HepG2 (cell line): ENCODE data around the gene HPCAL4. TPM values are rescaled to one million over a fixed set of nuclear protein-coding genes. Genes with fewer than 3 reads are reported as not detected.

Experiments
- BHLHE40 ChIP-seq: IDR thresholded peaks from 2 replicates; pipeline ENCODE4 v1.6.1; 2011; ENCODE audit warnings: low read length, improper control_type of control experiment
- CENPT ChIP-seq: sonication (generic); formaldehyde crosslinking; IDR thresholded peaks from 2 replicates; pipeline ENCODE4 v1.8.0; 2022; ENCODE audit warnings: low read depth, mild to moderate bottlenecking, moderate library complexity, missing genetic modification reagents
- CSRNP2 ChIP-seq: sonication (generic); formaldehyde crosslinking; conservative IDR thresholded peaks from 2 replicates; pipeline ENCODE4 v1.8.0; 2022; ENCODE audit warnings: low read depth, missing genetic modification reagents
- ELK4 ChIP-seq: sonication (generic); formaldehyde crosslinking; IDR thresholded peaks from 2 replicates; pipeline ENCODE4 v1.9.0; 2021; ENCODE audit warnings: missing genetic modification reagents, borderline replicate concordance
- FLYWCH1 ChIP-seq: sonication (generic); formaldehyde crosslinking; IDR thresholded peaks from 2 replicates; pipeline ENCODE4 v1.8.1; 2023; ENCODE audit warnings: mild to moderate bottlenecking, missing genetic modification reagents
- GLI4 ChIP-seq: sonication (generic); formaldehyde crosslinking; IDR thresholded peaks from 2 replicates; pipeline ENCODE4 v1.5.1; 2020; ENCODE audit warnings: missing genetic modification reagents, mild to moderate bottlenecking, moderate library complexity, borderline replicate concordance
- HCFC1 ChIP-seq: fragments of 150-350 bp; IDR thresholded peaks from 2 replicates; pipeline ENCODE4 v1.6.1; 2014; ENCODE audit warnings: low read depth, low read length
- HNRNPLL ChIP-seq: fragments of 200-400 bp; formaldehyde crosslinking; IDR thresholded peaks from 2 replicates; pipeline ENCODE4 v1.6.1; 2017; ENCODE audit warnings: mild to moderate bottlenecking, low read depth, low read length; ENCODE audit not compliant: poor library complexity, severe bottlenecking
- JARID2 ChIP-seq: sonication (generic); formaldehyde crosslinking; IDR thresholded peaks from 2 replicates; pipeline ENCODE4 v1.8.1; 2023; ENCODE audit warnings: missing genetic modification reagents, inconsistent platforms; ENCODE audit not compliant: insufficient replicate concordance
- KDM4B ChIP-seq: sonication (generic); formaldehyde crosslinking; IDR thresholded peaks from 2 replicates; pipeline ENCODE4 v1.4.0; 2020; ENCODE audit warnings: missing genetic modification reagents
- KMT2A ChIP-seq: sonication (generic); formaldehyde crosslinking; IDR thresholded peaks from 2 replicates; pipeline ENCODE4 v1.4.0; 2020; ENCODE audit warnings: missing genetic modification reagents
- MAFF ChIP-seq: IDR thresholded peaks from 2 replicates; pipeline ENCODE4 v1.6.1; 2011; ENCODE audit warnings: low read depth, low read length, improper control_type of control experiment
- MXI1 ChIP-seq: IDR thresholded peaks from 3 replicates; pipeline ENCODE4 v1.6.1; 2012; ENCODE audit warnings: low read depth, low read length, inconsistent platforms, borderline replicate concordance
- NFYC ChIP-seq: IDR thresholded peaks from 2 replicates; pipeline ENCODE4 v1.6.1; 2016; ENCODE audit warnings: missing genetic modification reagents, missing compliant biosample characterization
- POLR2G ChIP-seq: fragments of 200-400 bp; formaldehyde crosslinking; IDR thresholded peaks from 2 replicates; pipeline ENCODE4 v1.6.1; 2018; ENCODE audit warnings: mild to moderate bottlenecking, low read depth, low read length, moderate library complexity
- PPARG ChIP-seq: conservative IDR thresholded peaks from 2 replicates; pipeline ENCODE4 v1.6.1; 2016; ENCODE audit warnings: missing biosample characterization, missing genetic modification reagents
- RBFOX2 ChIP-seq: fragments of 200-400 bp; formaldehyde crosslinking; IDR thresholded peaks from 2 replicates; pipeline ENCODE4 v1.6.1; 2017; ENCODE audit warnings: low read depth, mild to moderate bottlenecking, low read length
- RFXAP ChIP-seq: sonication (generic); formaldehyde crosslinking; IDR thresholded peaks from 2 replicates; pipeline ENCODE4 v1.4.0; 2020; ENCODE audit warnings: missing genetic modification reagents, borderline replicate concordance
- TFDP1 ChIP-seq: IDR thresholded peaks from 2 replicates; pipeline ENCODE4 v1.6.1; 2016; ENCODE audit warnings: missing compliant biosample characterization, missing genetic modification reagents, borderline replicate concordance
- YY1 ChIP-seq: IDR thresholded peaks from 2 replicates; pipeline ENCODE4 v1.6.1; 2011; ENCODE audit warnings: low read length, low read depth, moderate library complexity, mild to moderate bottlenecking; ENCODE audit not compliant: insufficient read depth, insufficient replicate concordance
- ZBTB38 ChIP-seq: sonication (generic); formaldehyde crosslinking; IDR thresholded peaks from 2 replicates; pipeline ENCODE4 v1.5.1; 2020; ENCODE audit warnings: mild to moderate bottlenecking, missing genetic modification reagents
- ZBTB7A ChIP-seq: sonication (generic); formaldehyde crosslinking; IDR thresholded peaks from 2 replicates; pipeline ENCODE4 v1.8.0; 2022; ENCODE audit warnings: mild to moderate bottlenecking, missing genetic modification reagents
- ZFP90 ChIP-seq: sonication (generic); formaldehyde crosslinking; IDR thresholded peaks from 2 replicates; pipeline ENCODE4 v1.8.0; 2022; ENCODE audit warnings: missing genetic modification reagents, mild to moderate bottlenecking, inconsistent platforms, borderline replicate concordance
- ZNF530 ChIP-seq: sonication (generic); formaldehyde crosslinking; IDR thresholded peaks from 2 replicates; pipeline ENCODE4 v1.5.0; 2020; ENCODE audit warnings: low read depth, mild to moderate bottlenecking, missing genetic modification reagents
- ZNF546 ChIP-seq: sonication (generic); formaldehyde crosslinking; conservative IDR thresholded peaks from 2 replicates; pipeline ENCODE4 v1.8.1; 2023; ENCODE audit warnings: mild to moderate bottlenecking, missing genetic modification reagents
- ZNF607 ChIP-seq: sonication (generic); formaldehyde crosslinking; IDR thresholded peaks from 2 replicates; pipeline ENCODE4 v1.5.1; 2020; ENCODE audit warnings: missing genetic modification reagents, mild to moderate bottlenecking, borderline replicate concordance
- ZNF816 ChIP-seq: sonication (generic); formaldehyde crosslinking; IDR thresholded peaks from 2 replicates; pipeline ENCODE4 v1.8.0; 2022; ENCODE audit warnings: missing genetic modification reagents, mild to moderate bottlenecking, borderline replicate concordance
- polyA plus RNA-seq, 8 experiments: library from polyadenylated mRNA; depleted of rRNA in 3 of 8; stranded (reverse) in 7 of 8; unstranded in 1 of 8; fragments of >200 nt; fragmentation: Illumina TruSeq in 4 of 8; extraction: Trizol in 4 of 8; gene quantifications; 2 replicates each; pipeline versions ENCODE4 v1.2.1 to v1.2.3, GENCODE V29; 2011 to 2016; ENCODE audit warnings: low read depth in 4 of 8, missing spikeins in 1 of 8, mixed read lengths in 1 of 8; ENCODE audit not compliant: insufficient read depth in 1 of 8
- total RNA-seq, 5 experiments: library from RNA; depleted of rRNA; stranded (reverse); fragments of >200 nt; fragmentation: Illumina TruSeq; extraction: Trizol; gene quantifications; 2 replicates each; pipeline ENCODE4 v1.2.3, GENCODE V29; 2016; ENCODE audit warnings: low read depth in 1 of 5

The HPCAL4 gene
- total and polyA plus RNA-seq, 2 of the 13 experiments (the other 11 are each of a cell fraction or from before 2014, with no cell fraction given), result not detected

- TF ChIP-seq POLR2G, result peak; percentile 61
- peak; percentile 70; the same call in 1 of the 2 replicates for TF ChIP-seq ZBTB38 (CRISPR knock-in tag)
- TF ChIP-seq ELK4, result no peak
- no peak for TF ChIP-seq RFXAP (CRISPR knock-in tag)
- TF ChIP-seq ZFP90, result no peak
- no peak for TF ChIP-seq CENPT (CRISPR knock-in tag)
- TF ChIP-seq CSRNP2 (CRISPR knock-in tag), result no peak
- peak; percentile 88 for TF ChIP-seq YY1
- TF ChIP-seq ZNF530 (CRISPR knock-in tag), result no peak
- no peak for TF ChIP-seq PPARG (CRISPR knock-in tag)
- TF ChIP-seq HNRNPLL, result no peak
- no peak for TF ChIP-seq KDM4B (CRISPR knock-in tag)
- 0 out of 2 replicates have a peak, but pooled peaks have one; percentile 25 for TF ChIP-seq TFDP1
- TF ChIP-seq RBFOX2, result peak; percentile 62
- 0 out of 2 replicates have a peak, but pooled peaks have one; percentile 30 for TF ChIP-seq KMT2A (CRISPR knock-in tag)
- no peak for TF ChIP-seq ZNF546 (CRISPR knock-in tag)
- peak; percentile 12; the same call in 1 of the 3 replicates for TF ChIP-seq MXI1
- no peak for TF ChIP-seq HCFC1
- no peak for TF ChIP-seq FLYWCH1 (CRISPR knock-in tag)
- no peak for TF ChIP-seq MAFF
- TF ChIP-seq GLI4 (CRISPR knock-in tag), result no peak
- no peak for TF ChIP-seq BHLHE40
- TF ChIP-seq JARID2 (CRISPR knock-in tag), result no peak
- TF ChIP-seq NFYC (CRISPR knock-in tag), result no peak
- TF ChIP-seq ZNF607 (CRISPR knock-in tag), result no peak
- TF ChIP-seq ZBTB7A, result no peak
- TF ChIP-seq ZNF816 (CRISPR knock-in tag), result no peak
Observed at GRCh38 chr1:39738622-39739366, 47.6 kb upstream of the HPCAL4 start, which contains the start of gene PPIE (continued).
